Activated B cell treated with CpG ODN at 0.5 μM for 24 hours (primary cell): ENCODE measurements around the gene VPS35. TPM values are rescaled to one million over a fixed set of nuclear protein-coding genes. Genes with fewer than 3 reads are reported as not detected.
A peak's percentile ranks its signal among the peaks of the same experiment; 100 is the strongest.
"Not testable (repeated sequence)": the region's sequence is repeated elsewhere in the genome, so short reads cannot be mapped to it uniquely, and the experiment has no call there.

Source experiments
- ATAC-seq: fragments of 200-7000 bp; cut with Tn5 transposase; one replicate; pipeline ENCODE4 v1.10.0; 2021; ENCODE audit warnings: low read depth, mild to moderate bottlenecking, moderate library complexity
- CTCF ChIA-PET: fragments of 350-600 bp; sonication (Branson Sonifier 250); formaldehyde crosslinking; loops from one replicate; lab custom pipeline; 2021; ENCODE audit warnings: antibody characterized with exemption; lab: Charles Lee
- POLR2A ChIA-PET: fragments of 350-600 bp; sonication (Branson Sonifier 250); formaldehyde crosslinking; loops from one replicate; lab custom pipeline; 2021; ENCODE audit warnings: antibody characterized with exemption; lab: Charles Lee
- DNase-seq: peaks from one replicate; pipeline ENCODE4 v3.0.0; 2022
- H3K27ac Mint-ChIP-seq: one replicate; pipeline ENCODE4 v1.8.0; 2020; ENCODE audit warnings: mixed read lengths
- H3K27me3 Mint-ChIP-seq: one replicate; pipeline ENCODE4 v1.8.0; 2021; ENCODE audit warnings: mixed read lengths
- H3K36me3 Mint-ChIP-seq: one replicate; pipeline ENCODE4 v1.8.0; 2021; ENCODE audit warnings: low read depth, mixed read lengths
- H3K4me1 Mint-ChIP-seq: one replicate; pipeline ENCODE4 v1.8.0; 2021; ENCODE audit warnings: mixed read lengths
- H3K4me3 Mint-ChIP-seq: one replicate; pipeline ENCODE4 v1.8.0; 2020; ENCODE audit warnings: mild to moderate bottlenecking, mixed read lengths
- H3K9me3 Mint-ChIP-seq: one replicate; pipeline ENCODE4 v1.8.0; 2020; ENCODE audit warnings: mixed read lengths
- intact Hi-C: fragments of 100-400 bp; cut with micrococcal nuclease; formaldehyde crosslinking; loops from one replicate; pipeline ENCODE4 v1.15.1; 2024
- total RNA-seq: library from RNA; stranded (reverse); gene quantifications from 2 replicates; pipeline ENCODE4 v1.2.3, GENCODE V29; 2022
- TF ChIP-seq, protein P1 (sequence below): fragments of 200-600 bp; IDR thresholded peaks from one replicate; pipeline ENCODE4 v1.8.0; 2022; ENCODE audit warnings: antibody characterized with exemption, mild to moderate bottlenecking

VPS35 gene
- total RNA-seq, 1 donor from 2014 or later: 97.1 TPM

DNA sequence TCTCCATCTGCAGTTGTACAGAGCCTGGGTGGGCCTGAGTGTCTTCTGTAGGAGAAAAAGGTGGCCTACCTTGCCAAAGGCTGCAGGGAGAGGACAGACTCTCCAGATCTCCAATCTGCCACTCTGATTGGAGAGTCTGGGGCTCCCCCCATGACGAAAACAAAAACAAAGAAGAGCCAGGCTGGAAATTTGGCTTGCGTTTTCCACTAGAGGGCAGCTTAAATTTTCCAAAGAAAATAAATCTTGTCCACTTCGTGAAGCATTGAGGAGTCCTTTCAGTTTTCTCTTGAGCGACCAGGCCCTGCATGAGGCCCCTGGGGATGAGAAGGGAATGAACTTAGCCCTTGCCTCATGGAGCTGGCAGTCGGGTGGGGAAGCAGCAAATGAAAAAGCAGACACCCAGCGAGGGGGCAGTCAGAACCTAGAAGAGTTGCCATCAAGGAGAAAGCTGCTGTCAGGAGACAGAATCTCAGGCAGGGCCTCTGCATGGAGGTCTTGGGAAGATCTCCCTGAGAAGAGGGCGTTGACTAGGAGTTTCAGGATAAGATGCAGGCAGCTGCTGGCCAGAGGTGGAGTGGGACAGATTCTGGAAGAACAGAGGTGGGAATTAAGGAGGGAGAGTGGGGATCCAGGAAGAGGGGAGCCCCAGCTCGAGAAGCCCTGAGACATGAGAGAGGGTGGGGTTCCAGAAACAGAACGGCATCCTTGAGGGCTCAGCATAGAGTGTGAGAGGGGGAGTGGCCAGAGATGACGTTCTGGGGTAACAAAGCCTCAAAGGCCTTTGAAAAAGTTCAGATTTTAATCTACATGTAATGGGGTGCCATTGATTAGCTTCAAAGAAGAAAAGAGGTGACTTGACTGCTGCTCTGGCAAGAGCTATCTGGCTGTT is 59.4 kb downstream of the VPS35 start:
- POLR2A ChIA-PET: no interaction called here
- no peak overlapping the region for H3K27ac Mint-ChIP-seq
- no peaks in the 10 kb centered on the region for H3K4me1 Mint-ChIP-seq

DNA sequence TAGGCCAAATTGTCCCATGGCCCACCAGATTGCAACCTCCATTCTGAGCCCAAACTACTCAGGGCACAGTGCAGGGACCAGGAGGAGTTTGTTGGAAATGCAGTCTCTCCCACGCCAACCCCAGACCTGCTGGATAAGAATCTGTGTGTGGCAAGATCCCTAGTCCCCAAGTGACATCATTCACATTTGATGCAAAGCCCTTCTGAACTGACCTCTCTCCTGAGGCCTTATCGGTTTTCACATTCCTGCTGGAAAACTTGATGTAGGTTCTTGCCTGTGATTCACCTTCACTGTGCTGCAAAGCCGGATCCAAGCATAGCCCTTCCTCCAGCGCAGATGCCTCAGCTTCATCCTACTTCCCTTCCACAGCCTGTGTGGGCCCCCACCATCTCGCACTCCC is 61.2 kb downstream of the VPS35 start:
- H3K36me3 Mint-ChIP-seq: no peaks in the 10 kb centered on the region
- H3K27ac Mint-ChIP-seq: no peak overlapping the region
- POLR2A ChIA-PET: no interaction called here
- no peaks in the 10 kb centered on the region for H3K27me3 Mint-ChIP-seq
- no peaks in the 10 kb centered on the region for H3K4me1 Mint-ChIP-seq
- no peak overlapping the region for H3K4me3 Mint-ChIP-seq
- no peak for ATAC-seq
- intact Hi-C loops: no loop called here
- CTCF ChIA-PET: no interaction called here
- TF ChIP-seq, protein P1, sequence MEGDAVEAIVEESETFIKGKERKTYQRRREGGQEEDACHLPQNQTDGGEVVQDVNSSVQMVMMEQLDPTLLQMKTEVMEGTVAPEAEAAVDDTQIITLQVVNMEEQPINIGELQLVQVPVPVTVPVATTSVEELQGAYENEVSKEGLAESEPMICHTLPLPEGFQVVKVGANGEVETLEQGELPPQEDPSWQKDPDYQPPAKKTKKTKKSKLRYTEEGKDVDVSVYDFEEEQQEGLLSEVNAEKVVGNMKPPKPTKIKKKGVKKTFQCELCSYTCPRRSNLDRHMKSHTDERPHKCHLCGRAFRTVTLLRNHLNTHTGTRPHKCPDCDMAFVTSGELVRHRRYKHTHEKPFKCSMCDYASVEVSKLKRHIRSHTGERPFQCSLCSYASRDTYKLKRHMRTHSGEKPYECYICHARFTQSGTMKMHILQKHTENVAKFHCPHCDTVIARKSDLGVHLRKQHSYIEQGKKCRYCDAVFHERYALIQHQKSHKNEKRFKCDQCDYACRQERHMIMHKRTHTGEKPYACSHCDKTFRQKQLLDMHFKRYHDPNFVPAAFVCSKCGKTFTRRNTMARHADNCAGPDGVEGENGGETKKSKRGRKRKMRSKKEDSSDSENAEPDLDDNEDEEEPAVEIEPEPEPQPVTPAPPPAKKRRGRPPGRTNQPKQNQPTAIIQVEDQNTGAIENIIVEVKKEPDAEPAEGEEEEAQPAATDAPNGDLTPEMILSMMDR: no peak
- no peak for DNase-seq
- no peaks in the 10 kb centered on the region for H3K9me3 Mint-ChIP-seq

More for the DNA sequence above, 59.4 kb downstream of the VPS35 start:
- CTCF ChIA-PET: no interaction called here
- TF ChIP-seq, protein P1: no peak
- Mint-ChIP-seq H3K9me3 (no peaks in the 10 kb centered on the region), H3K36me3 (no peaks in the 10 kb centered on the region), H3K4me3 (no peak overlapping the region), H3K27me3 (no peaks in the 10 kb centered on the region)
- DNase-seq: no peak
- intact Hi-C loops: no loop called here
- ATAC-seq: no peak

DNA sequence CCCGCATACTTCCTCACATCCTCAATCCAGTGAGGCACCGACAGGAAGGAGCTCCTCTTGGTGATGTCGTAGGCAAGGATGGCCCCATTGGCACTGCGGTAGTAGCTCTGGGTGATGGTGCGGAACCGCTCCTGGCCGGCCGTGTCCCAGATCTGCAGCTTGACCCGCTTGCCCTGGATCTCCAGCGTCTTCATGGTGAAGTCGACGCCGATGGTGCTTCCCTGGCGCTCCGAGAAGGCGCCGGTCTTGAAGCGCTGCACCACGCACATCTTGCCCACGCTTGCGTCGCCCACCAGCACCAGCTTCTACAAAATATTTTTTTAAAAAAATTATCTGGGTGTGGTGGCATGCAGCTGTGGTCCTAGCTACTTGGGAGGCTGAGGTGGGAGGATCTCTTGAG is 62.3 kb downstream of the VPS35 start:
- H3K9me3 Mint-ChIP-seq, POLR2A ChIA-PET: not testable (repeated sequence)

DNA sequence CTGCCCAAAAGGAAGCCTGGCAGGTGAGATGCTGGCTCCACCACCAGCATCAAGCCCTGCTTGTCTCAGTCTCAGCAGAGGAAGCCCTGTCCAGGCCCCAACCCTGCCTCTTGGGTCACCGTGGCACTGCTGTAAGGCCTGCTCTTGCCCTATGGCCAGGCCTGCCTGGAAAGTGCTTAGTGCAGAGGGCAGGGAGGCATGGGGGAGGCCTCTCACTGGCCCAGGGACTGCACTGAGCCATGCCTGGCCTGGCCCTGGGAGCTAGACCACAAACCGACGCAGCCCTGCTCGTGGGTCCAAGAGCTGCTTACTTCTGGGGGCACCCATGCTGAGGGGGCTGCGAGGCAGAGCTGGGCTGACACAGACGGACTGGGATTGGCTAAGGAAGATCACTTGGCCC is 64.1 kb downstream of the VPS35 start:
- H3K27me3 Mint-ChIP-seq, H3K27ac Mint-ChIP-seq, H3K36me3 Mint-ChIP-seq, ATAC-seq, CTCF ChIA-PET, H3K9me3 Mint-ChIP-seq, POLR2A ChIA-PET, H3K4me3 Mint-ChIP-seq, DNase-seq: not testable (repeated sequence)
- intact Hi-C loops: loop anchor here (5.0 kb wide), 2 partner anchors 517 to 1617 kb away; partner anchors contain the start of genes LONP2 and NETO2
- H3K4me1 Mint-ChIP-seq: peaks cover 19% of the 10 kb centered on the region

More for the DNA sequence above, 62.3 kb downstream of the VPS35 start:
- H3K4me1 Mint-ChIP-seq, intact Hi-C loops, H3K4me3 Mint-ChIP-seq, H3K27ac Mint-ChIP-seq, DNase-seq, CTCF ChIA-PET, ATAC-seq, H3K27me3 Mint-ChIP-seq, H3K36me3 Mint-ChIP-seq: not testable (repeated sequence)

- DNase-seq, POLR2A ChIA-PET, ATAC-seq, CTCF ChIA-PET, H3K27me3 Mint-ChIP-seq, H3K4me3 Mint-ChIP-seq, H3K27ac Mint-ChIP-seq, H3K36me3 Mint-ChIP-seq, H3K9me3 Mint-ChIP-seq: not testable (repeated sequence)
- peaks cover 20% of the 10 kb centered on the region for H3K4me1 Mint-ChIP-seq
- intact Hi-C loops: loop anchor here (5.0 kb wide), 2 partner anchors 519 to 1619 kb away; partner anchors contain the start of genes LONP2 and NETO2
These were observed 65.3 kb downstream of the VPS35 start for GRCh38 chr16:46623707-46624106.

- CTCF ChIA-PET, H3K9me3 Mint-ChIP-seq, H3K27ac Mint-ChIP-seq, H3K27me3 Mint-ChIP-seq, H3K4me3 Mint-ChIP-seq, H3K36me3 Mint-ChIP-seq, DNase-seq, POLR2A ChIA-PET: not testable (repeated sequence)
- peak; percentile 16 for ATAC-seq
- intact Hi-C loops: loop anchor here (5.0 kb wide), 2 partner anchors 519 to 1619 kb away; partner anchors contain the start of genes LONP2 and NETO2
- peaks cover 24% of the 10 kb centered on the region for H3K4me1 Mint-ChIP-seq
These were observed 65.7 kb downstream of the VPS35 start for GRCh38 chr16:46623246-46623645.
